Hepatocyte (in vitro differentiated cells): ENCODE data around the gene LRRC37A2. TPM values are rescaled to one million over a fixed set of nuclear protein-coding genes. Genes with fewer than 3 reads are reported as not detected.
A peak's percentile ranks its signal among the peaks of the same experiment; 100 is the strongest.
"Not testable (repeated sequence)": the region's sequence is repeated elsewhere in the genome, so short reads cannot be mapped to it uniquely, and the experiment has no call there.

Source experiments
- DNase-seq: peaks from one replicate; pipeline ENCODE4 v3.0.0-alpha.2; 2016; ENCODE audit warnings: low spot score
- H2AFZ ChIP-seq: fragments of 200-600 bp; sonication (generic); 2 replicates; pipeline ENCODE4 v1.6.0; 2016; ENCODE audit warnings: antibody characterized with exemption, mild to moderate bottlenecking
- H3K27ac ChIP-seq: fragments of 200-600 bp; sonication (generic); 2 replicates; pipeline ENCODE4 v1.5.1; 2016; ENCODE audit warnings: mild to moderate bottlenecking
- H3K27me3 ChIP-seq: fragments of 200-600 bp; sonication (generic); 2 replicates; pipeline ENCODE4 v1.6.1; 2016
- H3K36me3 ChIP-seq: fragments of 200-600 bp; sonication (generic); replicated peaks from 2 replicates; pipeline ENCODE4 v1.5.1; 2016; ENCODE audit warnings: low read depth; ENCODE audit not compliant: insufficient read depth
- H3K4me1 ChIP-seq: fragments of 200-600 bp; sonication (generic); 2 replicates; pipeline ENCODE4 v1.5.1; 2016; ENCODE audit warnings: mild to moderate bottlenecking, moderate library complexity; ENCODE audit not compliant: insufficient read depth
- H3K4me2 ChIP-seq: fragments of 200-600 bp; sonication (generic); 2 replicates; pipeline ENCODE4 v1.6.0; 2016
- H3K4me3 ChIP-seq: fragments of 200-600 bp; sonication (generic); 2 replicates; pipeline ENCODE4 v1.5.1; 2016; ENCODE audit warnings: mild to moderate bottlenecking
- H3K79me2 ChIP-seq: fragments of 200-600 bp; sonication (generic); 2 replicates; pipeline ENCODE4 v1.6.0; 2017; ENCODE audit warnings: mild to moderate bottlenecking
- H3K9me2 ChIP-seq: fragments of 200-600 bp; sonication (generic); replicated peaks from 2 replicates; pipeline ENCODE4 v1.6.0; 2017; ENCODE audit warnings: mild to moderate bottlenecking; ENCODE audit not compliant: insufficient read depth
- H3K9me3 ChIP-seq: fragments of 200-600 bp; sonication (generic); 2 replicates; pipeline ENCODE4 v1.5.1; 2016; ENCODE audit warnings: low read depth, mild to moderate bottlenecking
- H4K20me1 ChIP-seq: fragments of 200-600 bp; sonication (generic); 2 replicates; pipeline ENCODE4 v1.6.0; 2016; ENCODE audit warnings: mild to moderate bottlenecking; ENCODE audit not compliant: insufficient read depth, poor library complexity, severe bottlenecking
- WGBS: methylation state at CpG from one replicate; pipeline ENCODE4 v1.1.6; 2016; ENCODE audit warnings: low lambda C conversion rate; ENCODE audit errors: missing lambda C conversion rate; 5-methylcytosine and 5-hydroxymethylcytosine counted together
- polyA plus RNA-seq: library from polyadenylated mRNA; unstranded; fragments of >200 nt; fragmentation: Nextera tagmentation; extraction: Ambion mirVana; gene quantifications from 2 replicates; pipeline ENCODE4 v1.2.1, GENCODE V29; 2016
- total RNA-seq: library from RNA; depleted of rRNA; stranded (reverse); fragments of >200 nt; gene quantifications from 2 replicates; pipeline ENCODE4 v1.2.3, GENCODE V29; 2014

Gene LRRC37A2
- total and polyA plus RNA-seq, 2 experiments from 2014 or later, result 7.3 to 9.5 TPM

DNA sequence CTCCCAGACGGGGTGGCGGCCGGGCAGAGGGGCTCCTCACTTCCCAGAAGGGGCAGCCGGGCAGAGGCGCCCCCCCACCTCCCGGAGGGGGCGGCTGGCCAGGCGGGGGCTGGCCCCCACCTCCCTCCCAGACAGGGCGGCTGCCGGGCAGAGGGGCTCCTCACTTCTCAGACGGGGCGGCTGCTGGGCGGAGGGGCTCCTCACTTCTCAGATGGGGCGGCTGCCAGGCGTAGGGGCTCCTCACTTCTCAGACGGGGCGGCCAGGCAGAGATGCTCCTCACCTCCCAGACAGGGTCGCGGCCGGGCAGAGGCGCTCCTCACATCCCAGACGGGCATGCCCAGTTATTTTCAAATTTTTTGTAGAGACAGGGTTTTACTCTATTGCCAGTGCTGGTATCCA lies 22.4 kb downstream of the LRRC37A2 start:
- H4K20me1 ChIP-seq, result not testable (repeated sequence)

DNA sequence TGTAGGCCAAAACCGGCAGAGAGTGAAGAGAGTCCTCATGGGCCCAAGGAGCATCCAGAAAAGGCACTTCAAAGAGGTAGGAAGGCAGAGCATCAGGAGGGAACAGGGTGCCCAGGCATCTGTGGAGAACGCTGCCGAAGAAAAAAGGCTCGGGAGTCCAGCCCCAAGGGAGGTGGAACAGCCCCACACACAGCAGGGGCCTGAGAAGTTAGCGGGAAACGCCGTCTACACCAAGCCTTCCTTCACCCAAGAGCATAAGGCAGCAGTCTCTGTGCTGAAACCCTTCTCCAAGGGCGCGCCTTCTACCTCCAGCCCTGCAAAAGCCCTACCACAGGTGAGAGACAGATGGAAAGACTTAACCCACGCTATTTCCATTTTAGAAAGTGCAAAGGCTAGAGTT lies 36.3 kb downstream of the LRRC37A2 start:
- H4K20me1 ChIP-seq, H3K4me3 ChIP-seq, H3K9me2 ChIP-seq, H3K36me3 ChIP-seq, H2AFZ ChIP-seq, H3K79me2 ChIP-seq, H3K4me2 ChIP-seq, H3K9me3 ChIP-seq, H3K27me3 ChIP-seq, H3K27ac ChIP-seq, H3K4me1 ChIP-seq, DNase-seq: not testable (repeated sequence)
- WGBS, result 93% methylated on average over 9 of the region's 10 CpGs

More for the DNA sequence above, 22.4 kb downstream of the LRRC37A2 start:
- not testable (repeated sequence) for H3K79me2 ChIP-seq, H3K4me2 ChIP-seq, H3K36me3 ChIP-seq, H3K27ac ChIP-seq, H3K27me3 ChIP-seq, H2AFZ ChIP-seq, H3K9me2 ChIP-seq, H3K4me3 ChIP-seq, H3K9me3 ChIP-seq, H3K4me1 ChIP-seq
- WGBS, result 96% methylated on average over 20 of the region's 22 CpGs
- peak; percentile 2 for DNase-seq

DNA sequence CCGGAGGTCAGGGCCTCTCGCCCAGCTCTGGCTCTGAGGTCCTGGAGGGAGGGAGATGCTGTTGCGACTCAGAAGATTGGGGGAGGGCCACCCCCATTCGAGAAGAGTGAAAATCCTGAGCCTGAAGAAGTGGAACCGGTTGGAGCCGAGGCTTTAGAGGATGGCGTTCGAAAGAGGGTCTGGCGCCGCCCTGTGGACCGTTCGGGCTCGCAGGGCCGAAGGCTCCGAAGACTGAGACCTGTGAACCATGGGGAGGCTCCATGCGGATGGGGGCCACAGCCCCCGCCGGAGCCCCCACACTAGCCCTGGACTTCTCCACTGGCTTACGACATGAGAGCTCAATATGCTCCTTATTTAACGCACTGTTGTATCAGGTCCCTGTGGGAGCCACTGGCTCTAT lies 46.9 kb downstream of the LRRC37A2 start:
- H3K4me2 ChIP-seq, H3K79me2 ChIP-seq, H3K4me1 ChIP-seq, H2AFZ ChIP-seq, H3K9me3 ChIP-seq, H3K9me2 ChIP-seq, H3K4me3 ChIP-seq, DNase-seq, H4K20me1 ChIP-seq, H3K27ac ChIP-seq, H3K36me3 ChIP-seq, H3K27me3 ChIP-seq: not testable (repeated sequence)
- WGBS, result no CpG with 5 or more reads among the region's 20 CpGs

DNA sequence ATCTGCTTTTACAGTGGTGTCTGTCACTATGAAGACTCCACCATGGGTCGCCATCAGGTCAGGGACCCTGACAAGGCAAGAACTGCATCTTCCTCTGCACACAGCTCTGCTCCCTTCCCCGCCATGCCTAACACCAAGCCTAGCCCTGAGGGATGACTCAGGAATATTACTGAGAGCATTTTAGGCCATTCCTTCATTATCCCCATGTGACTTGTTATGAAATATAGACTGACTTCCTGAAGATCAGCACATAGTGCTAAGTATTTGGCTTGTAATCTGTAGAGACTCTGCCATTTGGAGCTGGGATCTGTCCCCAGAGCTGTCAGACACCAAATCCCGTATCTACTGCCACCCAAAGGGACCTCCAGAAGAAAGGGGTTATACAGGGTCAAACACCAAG lies 47.8 kb downstream of the LRRC37A2 start:
- H3K4me2 ChIP-seq, H3K27me3 ChIP-seq, H3K36me3 ChIP-seq, H3K4me1 ChIP-seq, H3K79me2 ChIP-seq, H4K20me1 ChIP-seq, H3K4me3 ChIP-seq, H3K9me3 ChIP-seq, H3K9me2 ChIP-seq, DNase-seq, H3K27ac ChIP-seq, H2AFZ ChIP-seq: not testable (repeated sequence)
- WGBS, result no CpG with 5 or more reads among the region's 3 CpGs

DNA sequence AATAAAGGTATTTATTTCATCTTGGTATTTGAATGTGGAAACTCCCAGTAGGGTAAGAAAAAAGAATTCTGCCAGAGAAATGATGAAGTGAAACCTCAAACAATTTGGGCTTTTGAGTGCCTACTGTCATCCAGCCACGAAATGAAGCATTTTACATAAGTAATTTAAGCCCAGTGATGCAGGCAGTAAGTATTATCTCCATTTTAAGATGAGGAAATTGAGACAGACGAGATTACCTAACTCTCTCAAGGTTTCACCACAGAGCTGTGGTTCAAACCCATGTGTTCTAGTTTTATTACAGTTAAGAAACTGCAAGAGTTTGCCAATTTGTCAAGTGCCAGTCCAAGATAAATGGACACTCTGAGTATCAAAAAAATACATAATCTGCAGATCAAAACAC lies 54.0 kb downstream of the LRRC37A2 start:
- not testable (repeated sequence) for H3K4me3 ChIP-seq, H3K79me2 ChIP-seq

DNA sequence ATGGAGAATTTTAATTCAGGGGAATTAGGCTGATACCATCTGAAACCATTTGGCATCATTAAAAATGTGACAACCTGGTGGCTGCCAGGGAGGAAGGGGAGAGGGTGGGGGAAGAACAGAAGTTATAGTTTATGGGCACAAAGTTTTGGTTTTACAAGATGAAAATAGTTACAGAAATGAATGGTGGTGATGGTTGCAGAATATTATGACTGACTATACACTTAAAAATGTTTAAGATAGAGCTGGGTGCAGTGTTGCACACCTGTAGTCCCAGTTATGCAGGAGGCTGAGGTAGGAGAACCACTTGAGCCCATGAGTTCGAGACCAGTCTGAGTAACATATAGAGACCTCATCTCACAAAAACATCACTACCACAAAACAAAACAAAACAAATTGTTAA lies 54.7 kb downstream of the LRRC37A2 start:
- H3K27me3 ChIP-seq, H3K9me2 ChIP-seq, DNase-seq, H3K4me1 ChIP-seq, H3K4me2 ChIP-seq, H3K9me3 ChIP-seq, H4K20me1 ChIP-seq, H3K4me3 ChIP-seq, H2AFZ ChIP-seq, H3K27ac ChIP-seq, H3K79me2 ChIP-seq, H3K36me3 ChIP-seq: not testable (repeated sequence)
- no CpG with 5 or more reads among the region's 1 CpG for WGBS

More for the DNA sequence above, 54.0 kb downstream of the LRRC37A2 start:
- not testable (repeated sequence) for H3K36me3 ChIP-seq, H3K27me3 ChIP-seq, H3K9me3 ChIP-seq, DNase-seq, H2AFZ ChIP-seq, H3K4me1 ChIP-seq, H3K27ac ChIP-seq, H3K9me2 ChIP-seq, H3K4me2 ChIP-seq, H4K20me1 ChIP-seq
- no CpG with 5 or more reads among the region's 2 CpGs for WGBS

DNA sequence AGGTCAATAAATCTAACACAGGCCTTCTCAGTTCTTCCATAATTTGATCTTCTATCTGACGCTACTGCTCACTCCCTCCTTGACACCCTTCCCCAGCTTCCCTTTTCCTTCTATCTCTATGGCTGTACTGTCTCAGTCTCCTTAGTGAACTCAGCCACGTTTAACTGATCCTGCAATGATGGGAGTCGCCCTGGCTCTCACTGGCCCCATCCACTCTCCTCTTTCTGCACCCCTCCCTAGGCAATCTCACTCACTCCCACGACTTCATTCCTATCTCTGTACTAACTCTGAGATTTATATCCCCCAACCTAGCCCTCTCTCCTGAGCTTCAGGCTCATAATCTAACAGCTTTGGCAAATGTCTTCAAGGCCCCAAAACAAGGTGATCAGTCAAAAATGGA lies 59.5 kb downstream of the LRRC37A2 start:
- H3K4me1 ChIP-seq, H3K27ac ChIP-seq, H4K20me1 ChIP-seq, H3K4me2 ChIP-seq, H3K9me2 ChIP-seq, H3K9me3 ChIP-seq, DNase-seq, H3K36me3 ChIP-seq, H3K4me3 ChIP-seq, H3K27me3 ChIP-seq, H3K79me2 ChIP-seq, H2AFZ ChIP-seq: not testable (repeated sequence)
- no CpG with 5 or more reads among the region's 4 CpGs for WGBS

DNA sequence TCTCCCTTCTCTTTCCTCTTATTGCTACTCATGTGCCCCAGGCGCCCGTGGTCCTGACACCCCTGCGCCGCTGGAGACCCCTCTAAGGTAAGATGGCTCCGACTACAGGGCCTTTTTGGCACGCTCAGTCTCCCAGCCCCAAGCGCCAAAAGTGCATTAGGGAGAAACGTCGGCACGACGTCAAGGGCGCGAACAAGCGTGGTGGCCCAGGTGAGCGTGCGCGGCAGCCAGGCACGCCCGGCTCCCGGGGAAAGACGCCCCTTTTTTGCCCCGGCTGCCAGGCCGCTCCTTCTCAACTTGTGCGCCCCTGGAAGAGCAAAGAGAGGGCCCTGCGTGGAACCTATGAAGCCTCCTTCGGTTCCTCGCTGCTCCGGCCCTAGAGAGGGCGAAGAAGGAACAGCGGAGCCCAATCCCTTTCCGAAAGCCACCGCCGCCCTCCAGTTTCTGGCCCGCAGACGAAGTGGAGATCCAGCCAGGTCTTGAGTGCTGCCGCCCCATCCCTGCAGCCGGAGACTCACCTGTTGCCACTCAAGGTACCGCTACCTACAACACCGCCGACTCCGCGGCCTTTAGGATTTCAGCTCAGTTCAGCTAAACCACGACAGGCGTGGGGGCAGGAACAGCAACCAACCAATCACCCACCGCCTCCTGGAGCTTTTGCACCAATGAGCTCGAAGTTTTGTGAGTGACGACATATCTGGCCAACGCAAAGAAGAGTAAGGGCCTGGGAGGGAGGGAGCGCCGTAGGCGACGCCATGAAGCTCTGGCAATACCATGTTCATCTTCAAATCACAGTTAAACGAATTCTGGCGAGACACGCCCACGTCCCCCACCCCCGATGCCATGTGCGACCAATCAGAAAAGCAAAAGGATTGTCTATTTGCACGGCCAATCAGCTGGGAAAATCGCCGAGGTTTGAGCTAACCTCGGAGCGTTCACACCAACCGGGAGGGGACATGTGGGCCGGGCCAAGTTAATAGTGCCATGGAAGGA lies 67.1 kb downstream of the LRRC37A2 start, which contains the start of gene ARL17A:
Gene ARL17A (minus strand): TSS at position 609 of the 993 bp plus-strand sequence. CDS start 3,369 bp downstream, outside the sequence.
- H3K4me3 ChIP-seq, DNase-seq, H3K9me2 ChIP-seq, H4K20me1 ChIP-seq, H3K79me2 ChIP-seq, H3K36me3 ChIP-seq, H3K4me1 ChIP-seq, H3K9me3 ChIP-seq, H3K27me3 ChIP-seq, H2AFZ ChIP-seq, H3K27ac ChIP-seq: not testable (repeated sequence)
- H3K4me2 ChIP-seq, result peak within 1 kb of the TSS; percentile 56
- 0% methylated on average over 7 of the region's 65 CpGs for WGBS

DNA sequence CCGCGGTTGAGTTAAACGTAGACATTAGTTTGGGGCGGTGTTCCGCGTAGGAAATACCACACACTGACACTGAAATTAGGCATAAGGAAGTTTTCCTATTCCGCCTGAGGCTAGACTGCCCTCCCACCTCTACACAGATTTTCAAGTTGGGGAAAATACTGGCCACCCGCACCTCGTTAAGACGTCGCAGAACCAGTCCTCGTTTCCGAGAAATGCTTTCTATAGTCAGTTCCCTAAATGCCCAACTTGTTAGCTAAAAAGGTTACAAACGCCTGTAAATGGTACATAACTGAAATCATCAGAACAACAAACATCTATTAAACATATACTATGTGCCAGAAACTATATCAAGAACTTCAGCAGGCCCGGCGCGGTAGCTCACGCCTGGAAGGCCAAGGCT lies 67.8 kb downstream of the LRRC37A2 start:
- H3K4me1 ChIP-seq, H4K20me1 ChIP-seq, H3K27me3 ChIP-seq, H3K4me3 ChIP-seq, H3K27ac ChIP-seq, H3K9me3 ChIP-seq, H3K36me3 ChIP-seq, DNase-seq, H3K9me2 ChIP-seq, H3K79me2 ChIP-seq, H2AFZ ChIP-seq: not testable (repeated sequence)
- 24% methylated on average over 10 of the region's 18 CpGs for WGBS
- peak overlapping the region; percentile 56 for H3K4me2 ChIP-seq
